Stimulated activated memory B cell treated with anti-CD40 and anti-IgM and Interleukin-4, amounts not matched to agents 10 μg/mL and 1 μg/mL and 100 μg/mL, for 72 hours (primary cell): Measurements from ENCODE around the gene AAMDC.
"Not testable (repeated sequence)": the region's sequence is repeated elsewhere in the genome, so short reads cannot be mapped to it uniquely, and the experiment has no call there.

ENCODE experiments used
- ATAC-seq: fragments of 150-1000 bp; cut with Tn5 transposase; 2 replicates; pipeline ENCODE4 v1.10.0; 2021
- H3K27ac Mint-ChIP-seq: one replicate; pipeline ENCODE4 v1.8.0; 2022; ENCODE audit warnings: mild to moderate bottlenecking, mixed read lengths
- H3K27me3 Mint-ChIP-seq: one replicate; pipeline ENCODE4 v1.8.0; 2022; ENCODE audit warnings: mixed read lengths
- H3K36me3 Mint-ChIP-seq: one replicate; pipeline ENCODE4 v1.8.0; 2022; ENCODE audit warnings: mixed read lengths
- H3K4me1 Mint-ChIP-seq: one replicate; pipeline ENCODE4 v1.8.0; 2022; ENCODE audit warnings: mixed read lengths
- H3K4me3 Mint-ChIP-seq: one replicate; pipeline ENCODE4 v1.8.0; 2022; ENCODE audit warnings: mild to moderate bottlenecking, moderate library complexity, mixed read lengths
- H3K9me3 Mint-ChIP-seq: one replicate; pipeline ENCODE4 v1.8.0; 2022; ENCODE audit warnings: mixed read lengths

Gene AAMDC

GRCh38 chr11:77806415-77806814 is 14.5 kb upstream of the AAMDC start:
- Mint-ChIP-seq H3K4me1 (peaks cover 57% of the 10 kb centered on the region), H3K27ac (peak overlapping the region; percentile 9), H3K4me3 (no peak overlapping the region), H3K9me3 (no peaks in the 10 kb centered on the region), H3K27me3 (no peaks in the 10 kb centered on the region), H3K36me3 (peaks cover 28% of the 10 kb centered on the region)
- no peak for ATAC-seq

GRCh38 chr11:77806993-77807392 is 14.0 kb upstream of the AAMDC start:
- Mint-ChIP-seq H3K27me3 (no peaks in the 10 kb centered on the region), H3K27ac (no peak overlapping the region), H3K4me1 (peaks cover 60% of the 10 kb centered on the region), H3K36me3 (peaks cover 31% of the 10 kb centered on the region), H3K4me3 (no peak overlapping the region), H3K9me3 (no peaks in the 10 kb centered on the region)
- ATAC-seq = no peak

GRCh38 chr11:77813256-77813655 is 7.7 kb upstream of the AAMDC start:
- H3K27ac Mint-ChIP-seq = no peak overlapping the region
- peaks cover 25% of the 10 kb centered on the region for H3K36me3 Mint-ChIP-seq
- ATAC-seq = no peak
- peaks cover 3% of the 10 kb centered on the region for H3K9me3 Mint-ChIP-seq
- H3K4me3 Mint-ChIP-seq = no peak overlapping the region
- H3K27me3 Mint-ChIP-seq = no peaks in the 10 kb centered on the region
- peaks cover 56% of the 10 kb centered on the region for H3K4me1 Mint-ChIP-seq

- ATAC-seq = no peak
- Mint-ChIP-seq H3K27ac (no peak overlapping the region), H3K4me1 (peaks cover 50% of the 10 kb centered on the region), H3K9me3 (peaks cover 3% of the 10 kb centered on the region), H3K4me3 (no peak overlapping the region), H3K27me3 (no peaks in the 10 kb centered on the region), H3K36me3 (peaks cover 18% of the 10 kb centered on the region)
These were observed 6.1 kb upstream of the AAMDC start for GRCh38 chr11:77814848-77815247.

GRCh38 chr11:77815459-77815858 is 5.5 kb upstream of the AAMDC start:
- Mint-ChIP-seq H3K4me3 (no peak overlapping the region), H3K9me3 (peaks cover 3% of the 10 kb centered on the region), H3K27ac (no peak overlapping the region), H3K4me1 (peaks cover 44% of the 10 kb centered on the region), H3K36me3 (peaks cover 13% of the 10 kb centered on the region), H3K27me3 (no peaks in the 10 kb centered on the region)
- ATAC-seq = no peak

- peaks cover 6% of the 10 kb centered on the region for H3K36me3 Mint-ChIP-seq
- H3K4me1 Mint-ChIP-seq = peaks cover 41% of the 10 kb centered on the region
- H3K27me3 Mint-ChIP-seq = no peaks in the 10 kb centered on the region
- H3K4me3 Mint-ChIP-seq = peak overlapping the region; percentile 99
- H3K27ac Mint-ChIP-seq = peak overlapping the region; percentile 72
- peak; percentile 78 for ATAC-seq
- H3K9me3 Mint-ChIP-seq = peaks cover 3% of the 10 kb centered on the region
These were observed 1.5 kb upstream of the AAMDC start for GRCh38 chr11:77819411-77819920.

GRCh38 chr11:77819921-77820564 is 901 bp upstream of the AAMDC start:
- peak overlapping the region; percentile 99 for H3K4me3 Mint-ChIP-seq
- H3K9me3 Mint-ChIP-seq = no peaks in the 10 kb centered on the region
- H3K36me3 Mint-ChIP-seq = peaks cover under 1% of the 10 kb centered on the region
- H3K27ac Mint-ChIP-seq = peak overlapping the region; percentile 72
- H3K27me3 Mint-ChIP-seq = no peaks in the 10 kb centered on the region
- ATAC-seq = peak; percentile 46
- peaks cover 36% of the 10 kb centered on the region for H3K4me1 Mint-ChIP-seq

- Mint-ChIP-seq H3K36me3 (no peaks in the 10 kb centered on the region), H3K27ac (peak overlapping the region; percentile 72), H3K27me3 (no peaks in the 10 kb centered on the region)
These were observed 456 bp downstream of the AAMDC start for GRCh38 chr11:77821349-77821851.

GRCh38 chr11:77822126-77822525 is 1.2 kb downstream of the AAMDC start:
- not testable (repeated sequence) for H3K4me3 Mint-ChIP-seq, H3K27ac Mint-ChIP-seq, H3K9me3 Mint-ChIP-seq, ATAC-seq, H3K27me3 Mint-ChIP-seq, H3K36me3 Mint-ChIP-seq
- H3K4me1 Mint-ChIP-seq = peaks cover 24% of the 10 kb centered on the region

More at GRCh38 chr11:77821349-77821851, 456 bp downstream of the AAMDC start:
- peak overlapping the region; percentile 99 for H3K4me3 Mint-ChIP-seq
- no peaks in the 10 kb centered on the region for H3K9me3 Mint-ChIP-seq
- no peak for ATAC-seq
- peaks cover 29% of the 10 kb centered on the region for H3K4me1 Mint-ChIP-seq

- Mint-ChIP-seq H3K36me3 (no peaks in the 10 kb centered on the region), H3K4me3 (no peak overlapping the region), H3K27ac (no peak overlapping the region), H3K4me1 (peaks cover 10% of the 10 kb centered on the region), H3K9me3 (no peaks in the 10 kb centered on the region), H3K27me3 (no peaks in the 10 kb centered on the region)
- ATAC-seq = no peak
These were observed 2.8 kb downstream of the AAMDC start for GRCh38 chr11:77823775-77824174.

- H3K4me3 Mint-ChIP-seq = no peak overlapping the region
- no peaks in the 10 kb centered on the region for H3K4me1 Mint-ChIP-seq
- no peaks in the 10 kb centered on the region for H3K27me3 Mint-ChIP-seq
- no peaks in the 10 kb centered on the region for H3K36me3 Mint-ChIP-seq
- H3K9me3 Mint-ChIP-seq = no peaks in the 10 kb centered on the region
- ATAC-seq = no peak
- no peak overlapping the region for H3K27ac Mint-ChIP-seq
These were observed 8.0 kb downstream of the AAMDC start for GRCh38 chr11:77828926-77829325.

GRCh38 chr11:77833302-77833701 is 12.4 kb downstream of the AAMDC start:
- Mint-ChIP-seq H3K27ac (no peak overlapping the region), H3K4me1 (no peaks in the 10 kb centered on the region), H3K9me3 (no peaks in the 10 kb centered on the region), H3K36me3 (no peaks in the 10 kb centered on the region), H3K4me3 (no peak overlapping the region), H3K27me3 (no peaks in the 10 kb centered on the region)
- no peak for ATAC-seq

GRCh38 chr11:77842441-77843121 is 21.6 kb downstream of the AAMDC start:
- Mint-ChIP-seq H3K4me1 (no peaks in the 10 kb centered on the region), H3K27ac (no peak overlapping the region), H3K4me3 (no peak overlapping the region), H3K9me3 (peaks cover 12% of the 10 kb centered on the region), H3K27me3 (no peaks in the 10 kb centered on the region), H3K36me3 (peaks cover 58% of the 10 kb centered on the region)
- ATAC-seq = no peak

- peaks cover 62% of the 10 kb centered on the region for H3K36me3 Mint-ChIP-seq
- H3K9me3 Mint-ChIP-seq = peaks cover 12% of the 10 kb centered on the region
- not testable (repeated sequence) for H3K4me1 Mint-ChIP-seq, ATAC-seq, H3K4me3 Mint-ChIP-seq, H3K27me3 Mint-ChIP-seq, H3K27ac Mint-ChIP-seq
These were observed 22.8 kb downstream of the AAMDC start for GRCh38 chr11:77843700-77844099.

- no peak for ATAC-seq
- Mint-ChIP-seq H3K27ac (no peak overlapping the region), H3K36me3 (peaks cover 67% of the 10 kb centered on the region), H3K27me3 (no peaks in the 10 kb centered on the region), H3K4me1 (no peaks in the 10 kb centered on the region), H3K4me3 (no peak overlapping the region), H3K9me3 (peaks cover 10% of the 10 kb centered on the region)
These were observed 30.6 kb downstream of the AAMDC start for GRCh38 chr11:77851503-77851902.

GRCh38 chr11:77854838-77855237 is 33.9 kb downstream of the AAMDC start:
- Mint-ChIP-seq H3K27ac (no peak overlapping the region), H3K4me1 (no peaks in the 10 kb centered on the region), H3K36me3 (peaks cover 61% of the 10 kb centered on the region), H3K27me3 (no peaks in the 10 kb centered on the region), H3K9me3 (peaks cover 12% of the 10 kb centered on the region), H3K4me3 (no peak overlapping the region)
- no peak for ATAC-seq
